ACHN (cell line): Measurements from ENCODE around the gene GGPS1.
A peak's percentile ranks its signal among the peaks of the same experiment; 100 is the strongest.
"Not testable (repeated sequence)": the region's sequence is repeated elsewhere in the genome, so short reads cannot be mapped to it uniquely, and the experiment has no call there.

Experiments used
- DNase-seq: peaks from one replicate; pipeline ENCODE4 v3.0.0-alpha.2; 2015
- in situ Hi-C: cut with HindIII; loops from 2 replicates; pipeline ENCODE4 v1.10.0; 2017; ENCODE audit warnings: low sequenced_read_pairs, low pct_ligation_motif_present, low pct_unique_long_range_greater_than_20kb

Gene GGPS1

DNA sequence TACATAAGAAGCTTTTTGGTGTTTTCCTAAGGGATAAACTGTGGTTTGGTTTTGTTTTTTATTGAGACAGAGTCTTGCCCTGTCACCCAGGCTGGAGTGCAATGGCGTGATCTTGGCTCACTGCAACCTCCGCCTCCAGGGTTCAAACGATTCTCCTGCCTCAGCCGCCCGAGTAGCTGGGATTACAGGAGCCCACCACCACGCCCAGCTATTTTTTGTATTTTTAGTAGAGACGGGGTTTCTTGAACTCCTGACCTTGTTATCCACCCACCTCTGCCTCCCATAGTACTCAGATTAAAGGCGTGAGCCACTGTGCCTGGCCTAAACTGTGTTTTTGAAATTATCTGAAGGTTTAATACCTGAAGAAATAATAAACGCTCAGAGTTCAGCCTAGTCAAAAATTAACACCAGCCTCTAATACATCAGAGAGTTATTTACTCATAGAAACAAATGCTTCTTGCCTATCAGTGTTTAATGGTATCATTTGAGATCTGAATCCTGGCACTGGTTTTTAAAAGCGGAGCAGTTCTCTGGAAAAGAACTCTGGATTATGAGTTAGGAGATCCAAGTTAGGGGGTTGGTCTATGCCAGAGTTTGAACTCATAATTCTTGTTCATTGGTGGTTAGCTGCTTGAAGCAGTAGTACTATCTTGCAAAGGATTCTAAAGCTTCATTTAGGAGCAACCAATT is 29.1 kb upstream of the GGPS1 start:
- DNase-seq = no peak
- in situ Hi-C loops = no loop called here

DNA sequence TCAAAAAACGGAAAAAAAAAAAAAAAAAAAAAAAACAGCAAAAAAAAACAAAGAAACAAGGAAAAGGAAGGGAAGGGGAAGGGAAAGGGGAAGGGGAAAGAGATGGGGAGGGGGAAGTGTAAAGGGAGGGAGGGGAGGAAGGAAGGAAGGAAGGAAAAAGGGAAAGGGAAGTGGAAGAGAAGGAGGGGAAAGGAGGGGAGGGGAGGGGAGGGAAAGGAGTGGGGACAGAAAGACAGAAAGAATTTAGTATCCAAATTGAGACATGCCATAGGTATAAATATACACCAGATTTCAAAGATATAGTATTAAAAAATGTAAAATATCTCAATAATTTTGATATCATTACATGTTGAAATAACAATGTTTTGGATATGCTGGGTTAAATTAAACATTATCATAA is 26.2 kb upstream of the GGPS1 start:
- in situ Hi-C loops = no loop called here
- DNase-seq = no peak

DNA sequence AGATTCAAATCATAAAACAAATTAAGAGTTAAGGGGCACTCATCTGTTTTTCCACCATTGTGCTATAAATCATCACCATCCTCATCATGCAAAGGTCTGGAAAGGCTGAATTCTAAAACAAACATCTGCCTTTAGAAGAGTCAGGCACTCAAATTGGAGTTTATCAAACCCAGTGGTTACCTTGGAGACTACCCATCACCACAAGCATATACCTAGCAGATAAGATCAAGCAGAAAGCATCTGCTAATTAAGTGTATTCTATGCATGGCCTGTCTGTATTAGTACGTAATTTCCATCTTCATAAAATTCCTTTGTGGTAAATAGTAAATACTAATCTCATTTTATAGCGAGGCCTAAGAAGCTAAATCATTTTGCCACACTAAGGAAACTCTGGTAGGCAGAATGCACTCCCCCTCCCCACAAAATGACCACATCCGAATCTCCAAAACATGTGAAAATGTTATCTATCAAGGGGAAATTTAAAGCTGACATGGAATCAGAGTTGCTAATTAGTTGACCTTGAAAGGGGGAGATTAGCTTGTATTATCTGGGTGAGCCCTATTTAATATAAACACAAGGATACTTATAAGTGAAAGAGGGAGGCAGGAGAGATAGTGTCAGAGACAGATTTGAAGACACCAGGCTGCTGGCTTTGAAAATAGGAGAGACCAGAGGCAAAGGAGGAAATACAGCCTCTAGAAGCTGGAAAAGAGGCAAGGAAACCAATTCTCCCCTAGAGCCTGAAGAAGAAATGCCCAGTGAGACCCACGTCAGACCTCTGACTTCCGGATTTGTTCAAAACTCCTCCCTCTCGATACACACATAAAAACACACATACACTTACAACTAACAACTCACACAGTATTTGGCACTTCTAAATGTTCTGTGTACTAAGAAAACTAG is 23.6 kb upstream of the GGPS1 start:
- in situ Hi-C loops = no loop called here
- no peak for DNase-seq

DNA sequence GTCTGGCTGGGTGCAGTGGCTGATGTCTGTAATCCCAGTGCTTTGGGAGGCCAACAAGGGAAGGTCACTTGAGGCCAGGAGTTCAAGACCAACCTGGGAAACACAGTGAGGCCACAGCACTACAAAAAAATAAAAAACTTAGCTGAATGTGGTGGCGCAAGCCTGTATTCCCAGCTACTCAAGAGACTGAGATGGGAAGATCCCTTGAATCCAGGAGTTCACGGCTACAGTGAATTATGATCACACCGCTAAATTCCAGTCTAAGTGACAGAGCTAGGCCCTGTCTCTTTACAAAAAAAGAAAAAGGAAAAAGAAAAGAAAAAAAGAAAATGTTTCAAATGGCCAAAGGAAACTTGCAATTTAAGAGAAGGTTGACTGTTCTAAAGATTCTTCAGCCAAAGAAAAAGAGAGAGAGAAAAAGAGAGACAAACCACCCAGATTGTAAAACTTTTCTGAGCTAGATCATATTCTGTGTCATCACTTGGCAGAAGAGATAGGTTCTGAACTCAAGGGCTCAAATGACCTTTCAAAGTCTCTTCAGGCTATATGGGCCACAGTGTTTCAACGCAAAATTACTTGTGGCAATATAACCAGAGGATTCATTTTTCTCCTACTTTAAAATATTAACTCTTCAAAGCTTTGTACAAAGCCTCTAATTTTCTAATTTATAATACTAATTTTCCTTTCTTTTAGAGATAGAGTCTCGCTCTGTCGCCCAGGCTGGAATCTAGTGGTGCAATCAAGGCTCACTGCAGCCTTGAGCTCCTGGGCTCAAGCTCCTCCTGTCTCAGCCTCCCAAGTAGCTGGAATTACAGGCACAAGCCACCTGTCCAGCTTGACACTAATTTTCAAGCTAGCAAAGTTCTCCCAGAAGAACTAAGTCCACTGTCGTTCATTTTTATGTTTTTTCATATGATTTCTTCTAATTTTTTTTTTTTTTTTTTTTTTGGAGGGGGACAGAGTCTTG is 20.9 kb upstream of the GGPS1 start:
- in situ Hi-C loops = no loop called here
- DNase-seq = no peak

DNA sequence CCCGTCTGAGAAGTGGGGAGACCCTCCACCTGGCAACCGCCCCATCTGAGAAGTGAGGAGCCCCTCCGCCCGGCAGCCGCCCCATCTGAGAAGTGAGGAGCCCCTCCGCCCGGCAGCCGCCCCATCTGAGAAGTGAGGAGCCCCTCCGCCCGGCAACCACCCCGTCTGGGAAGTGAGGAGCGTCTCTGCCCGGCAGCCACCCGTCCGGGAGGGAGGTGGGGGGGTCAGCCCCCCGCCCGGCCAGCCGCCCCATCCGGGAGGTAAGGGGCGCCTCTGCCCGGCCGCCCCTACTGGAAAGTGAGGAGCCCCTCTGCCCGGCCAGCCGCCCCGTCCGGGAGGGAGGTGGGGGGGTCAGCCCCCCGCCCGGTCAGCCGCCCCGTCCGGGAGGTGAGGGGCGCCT is 19.2 kb upstream of the GGPS1 start:
- DNase-seq, in situ Hi-C loops: not testable (repeated sequence)

DNA sequence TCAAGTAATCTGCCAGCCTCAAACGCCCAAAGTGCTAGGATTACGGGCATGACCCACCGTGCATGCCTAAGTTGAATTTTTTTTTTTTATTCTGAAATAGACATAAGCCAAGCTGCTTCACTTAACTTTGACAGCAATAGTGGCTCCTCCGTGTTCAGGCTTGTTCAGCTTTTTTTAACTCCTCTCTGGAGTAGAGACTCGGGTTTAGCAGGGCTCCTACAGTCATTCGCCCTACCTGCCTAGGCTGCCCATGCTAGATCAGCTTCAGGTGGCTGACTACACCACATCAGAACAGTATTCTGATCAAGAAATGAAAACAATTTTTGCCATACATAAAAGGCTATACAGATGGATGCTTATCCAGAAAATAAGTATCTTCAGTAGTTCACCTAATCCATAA is 15.1 kb upstream of the GGPS1 start:
- in situ Hi-C loops = no loop called here
- DNase-seq = no peak

DNA sequence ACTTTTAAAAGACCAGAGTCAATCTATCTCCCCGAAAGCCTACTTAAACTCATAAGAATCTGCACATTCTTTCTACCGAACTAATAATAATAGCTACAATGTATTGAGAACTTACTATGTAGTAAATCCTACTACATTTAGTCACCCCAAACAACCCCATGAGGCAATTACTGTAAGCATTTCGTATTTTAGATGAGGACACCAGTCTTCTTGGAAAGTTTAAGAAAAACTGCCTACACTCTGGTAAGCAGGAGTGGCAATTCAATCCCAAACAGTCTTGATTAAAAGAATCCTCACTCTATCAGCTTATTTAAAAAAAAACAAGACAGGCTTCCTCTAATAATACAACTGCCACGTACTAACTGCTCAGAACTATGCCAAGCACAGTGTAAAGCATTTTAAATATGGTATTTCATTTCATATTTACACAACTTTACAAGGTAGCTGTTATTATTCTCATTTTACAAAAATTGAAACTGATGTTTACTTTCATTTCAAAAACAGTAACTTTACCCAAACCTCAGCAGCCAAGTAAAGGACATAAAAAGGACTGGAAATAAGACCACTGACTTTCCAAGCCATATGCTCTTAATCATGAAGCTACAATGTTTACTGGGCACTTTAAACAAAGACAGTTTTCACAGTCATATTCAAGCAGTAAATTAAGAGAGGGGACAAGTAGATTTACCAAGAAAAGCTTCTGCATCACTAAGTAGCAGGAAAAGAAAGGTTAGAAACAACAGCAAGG is 14.3 kb upstream of the GGPS1 start:
- in situ Hi-C loops = no loop called here
- DNase-seq = no peak

DNA sequence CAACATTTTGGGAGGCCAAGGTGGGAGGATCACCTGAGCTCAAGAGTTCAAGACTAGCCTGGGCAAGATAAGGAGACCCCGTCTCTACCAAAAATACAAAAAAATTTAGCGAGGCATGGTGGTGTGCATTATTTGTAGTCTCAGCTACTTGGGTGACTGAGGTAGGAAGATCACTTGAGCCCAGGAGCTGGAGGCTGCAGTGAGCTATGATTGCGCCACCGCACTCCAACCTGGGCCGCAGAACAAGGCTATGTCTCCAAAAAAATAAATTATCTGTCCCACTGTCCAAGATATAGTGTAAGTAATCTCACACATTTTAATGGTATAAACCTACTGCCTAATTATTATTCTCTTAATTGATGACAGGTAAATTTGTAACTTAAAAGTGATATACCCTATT is 13.2 kb upstream of the GGPS1 start:
- in situ Hi-C loops = no loop called here
- DNase-seq = no peak

DNA sequence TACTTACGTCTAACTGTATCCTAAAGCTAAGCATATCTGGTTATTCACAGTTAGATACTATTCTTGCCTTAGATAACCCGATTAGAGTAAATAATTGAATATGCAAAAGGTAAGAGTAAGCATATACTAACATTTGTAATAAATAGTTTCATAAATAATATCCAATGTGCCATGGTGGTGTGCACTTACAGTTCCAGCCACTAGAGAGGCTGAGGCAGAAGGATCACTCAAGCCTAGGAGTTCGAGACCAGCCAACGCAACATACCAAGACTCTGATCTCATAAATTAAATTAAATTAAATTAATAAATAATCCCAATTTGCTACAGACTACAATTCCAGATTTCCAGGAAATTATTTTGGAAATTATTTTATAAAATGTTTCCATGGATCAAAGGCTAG is 12.6 kb upstream of the GGPS1 start:
- DNase-seq = no peak
- in situ Hi-C loops = no loop called here

DNA sequence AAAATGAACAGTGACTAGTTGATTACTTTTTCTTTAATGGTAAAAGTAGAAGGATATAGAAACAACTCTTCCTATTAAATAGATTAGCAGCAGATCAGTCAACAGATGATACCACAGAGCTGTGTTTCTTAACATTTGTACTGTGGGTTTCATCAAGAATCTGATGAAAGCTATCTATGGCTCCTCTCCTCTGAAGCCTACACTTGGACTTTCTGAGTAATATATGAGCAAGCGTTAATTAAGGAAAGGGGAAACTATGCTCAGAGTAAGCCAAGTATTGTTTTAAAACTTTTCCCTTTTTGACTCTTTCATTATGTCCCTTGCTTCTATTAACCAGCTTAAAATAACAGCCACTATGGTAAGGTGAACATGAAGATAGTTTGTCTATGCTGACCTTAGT is 11.2 kb upstream of the GGPS1 start:
- DNase-seq = no peak
- in situ Hi-C loops = no loop called here

DNA sequence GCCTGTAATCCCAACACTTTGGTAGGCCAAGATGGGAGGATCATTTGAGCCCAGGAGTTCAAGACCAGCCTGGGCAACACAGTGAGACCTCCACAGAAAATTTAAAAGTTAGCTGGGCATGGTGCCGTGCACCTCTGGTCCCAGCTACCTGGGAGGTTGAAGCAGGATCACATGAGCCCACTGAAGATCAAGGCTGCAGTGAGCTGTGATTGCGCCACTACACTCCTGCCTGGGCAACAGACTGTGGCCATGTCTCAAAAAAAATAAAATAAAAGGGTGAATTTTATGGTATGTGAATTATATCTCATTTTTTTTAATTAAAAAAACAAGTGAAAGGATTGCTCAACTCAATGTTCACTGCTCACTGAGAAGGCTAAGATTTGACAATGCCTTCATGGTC is 9.1 kb upstream of the GGPS1 start:
- in situ Hi-C loops = no loop called here
- DNase-seq = no peak

DNA sequence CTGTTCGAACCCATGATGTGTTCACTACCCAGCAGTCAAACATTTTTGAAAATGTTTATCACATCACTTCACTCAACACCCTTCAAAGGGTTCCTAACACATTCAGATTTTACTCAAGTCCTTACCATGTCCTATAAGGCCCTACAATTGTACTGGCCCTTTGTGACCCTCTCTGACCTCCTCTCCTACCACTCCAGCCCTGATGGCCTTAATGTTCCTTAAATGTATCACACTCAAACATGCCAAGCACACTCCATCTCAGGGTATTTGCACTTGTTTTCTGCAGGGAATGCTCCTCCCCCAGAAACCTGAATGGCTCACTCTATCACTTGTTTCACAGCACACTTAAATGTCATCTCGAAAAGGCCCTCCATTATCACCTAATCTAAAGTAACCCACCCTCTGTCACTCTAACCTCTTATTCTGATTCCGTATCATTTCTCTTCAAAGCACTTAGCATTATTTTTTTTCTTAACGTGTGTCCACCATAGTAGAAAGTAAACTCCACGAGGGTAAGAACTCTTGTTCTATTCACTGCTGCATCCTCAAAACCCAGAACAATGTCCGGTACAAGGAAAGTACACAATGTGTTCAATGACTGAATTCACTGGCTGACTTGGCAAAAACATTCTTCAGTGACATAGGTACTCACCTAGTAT is 7.7 kb upstream of the GGPS1 start:
- in situ Hi-C loops = no loop called here
- DNase-seq = no peak

DNA sequence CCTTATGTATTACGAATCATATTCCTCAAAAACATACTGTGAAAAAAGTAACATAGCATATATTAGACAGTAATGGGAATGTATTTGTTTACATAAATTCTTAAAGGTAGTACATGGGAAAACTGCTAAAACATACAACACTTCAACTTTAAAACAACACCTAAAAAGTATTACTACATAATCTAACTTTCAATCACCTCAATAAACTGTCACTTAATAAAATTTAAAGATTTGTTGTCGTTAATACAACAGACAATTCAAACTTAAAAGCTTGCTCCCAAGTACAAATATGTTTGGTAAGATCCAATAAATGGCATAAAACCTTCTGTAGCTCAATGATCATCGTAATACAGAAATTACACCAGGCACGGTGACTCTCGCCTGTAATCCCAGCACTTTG is 4.1 kb upstream of the GGPS1 start:
- DNase-seq = no peak
- in situ Hi-C loops = no loop called here

DNA sequence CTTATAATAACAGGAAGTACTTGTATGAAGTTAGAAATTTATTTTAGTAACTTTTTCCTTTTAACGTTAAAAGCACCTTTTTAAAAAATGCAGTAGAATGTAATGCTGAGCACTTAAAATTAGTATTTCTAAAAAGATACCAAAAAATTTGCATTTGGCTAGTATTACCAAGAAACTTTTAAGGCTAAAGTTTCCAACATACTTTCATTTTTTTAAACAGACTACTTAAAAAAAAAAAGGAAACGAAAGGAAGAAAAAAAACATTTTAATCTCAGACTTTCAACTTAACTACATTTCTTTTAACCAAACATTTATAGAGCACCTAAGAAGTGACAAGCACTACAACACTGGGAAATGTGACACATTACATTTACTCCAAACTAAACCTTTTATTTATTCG is 3.2 kb upstream of the GGPS1 start:
- no peak for DNase-seq
- in situ Hi-C loops = no loop called here

DNA sequence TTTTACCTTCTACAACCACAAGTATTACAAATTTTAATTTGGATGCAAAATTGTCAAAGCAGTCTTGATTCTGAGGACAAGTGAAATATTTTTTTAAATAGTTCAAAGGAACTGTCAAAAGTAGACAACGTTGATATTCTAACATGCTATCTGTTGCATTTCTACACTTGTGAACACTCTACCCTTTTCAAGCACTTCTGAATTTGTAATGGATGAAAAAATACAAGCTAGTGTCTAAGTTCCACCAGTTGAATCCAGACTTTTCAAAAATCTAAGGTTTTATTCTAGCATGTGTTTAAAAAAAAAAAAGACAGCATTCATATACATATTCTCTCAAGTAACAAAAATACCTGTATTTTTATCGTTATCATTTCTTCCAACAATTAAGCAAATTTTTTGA is 2.5 kb upstream of the GGPS1 start:
- in situ Hi-C loops = no loop called here
- DNase-seq = no peak

DNA sequence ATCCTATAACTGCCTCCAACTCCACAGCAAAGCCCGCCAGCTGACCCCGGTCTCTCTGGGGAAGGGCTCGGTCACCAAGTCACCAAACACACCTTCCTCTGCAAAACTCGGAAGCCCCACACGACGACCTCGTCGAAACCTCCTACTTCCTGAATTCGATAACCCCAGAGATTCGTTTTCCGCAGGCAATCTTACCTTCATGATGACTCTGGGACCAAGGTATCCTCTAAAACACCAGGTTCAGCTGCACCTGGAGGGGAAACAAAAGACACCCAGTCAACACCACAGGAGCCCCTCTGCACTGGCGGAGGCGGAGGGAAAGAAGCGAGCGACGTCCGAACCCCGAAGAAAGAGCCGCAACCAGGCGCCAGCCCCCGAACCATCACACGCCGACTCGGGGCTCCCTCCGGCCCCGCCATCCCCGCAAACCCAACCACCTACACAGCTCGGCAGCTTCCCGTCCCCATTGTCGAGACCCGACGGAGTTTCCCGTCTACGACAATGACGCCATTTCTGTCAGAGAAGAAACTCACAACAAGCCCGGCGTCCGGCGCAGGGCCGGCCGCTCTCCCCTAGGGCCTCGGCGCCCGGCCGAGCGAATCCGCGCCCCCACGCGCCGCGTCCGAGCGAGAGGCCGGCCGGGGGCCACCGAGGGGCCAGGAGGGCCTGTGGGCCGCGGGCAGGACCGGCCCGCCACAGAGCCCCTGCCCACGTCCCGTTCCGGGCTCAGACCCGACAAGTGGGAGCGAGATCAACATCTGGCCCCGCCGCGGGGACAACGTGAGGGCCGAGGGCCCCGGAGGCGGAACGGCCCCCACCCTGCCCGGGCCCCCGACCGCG is 1.4 kb upstream of the GGPS1 start:
- in situ Hi-C loops = no loop called here
- DNase-seq = peak; percentile 50

DNA sequence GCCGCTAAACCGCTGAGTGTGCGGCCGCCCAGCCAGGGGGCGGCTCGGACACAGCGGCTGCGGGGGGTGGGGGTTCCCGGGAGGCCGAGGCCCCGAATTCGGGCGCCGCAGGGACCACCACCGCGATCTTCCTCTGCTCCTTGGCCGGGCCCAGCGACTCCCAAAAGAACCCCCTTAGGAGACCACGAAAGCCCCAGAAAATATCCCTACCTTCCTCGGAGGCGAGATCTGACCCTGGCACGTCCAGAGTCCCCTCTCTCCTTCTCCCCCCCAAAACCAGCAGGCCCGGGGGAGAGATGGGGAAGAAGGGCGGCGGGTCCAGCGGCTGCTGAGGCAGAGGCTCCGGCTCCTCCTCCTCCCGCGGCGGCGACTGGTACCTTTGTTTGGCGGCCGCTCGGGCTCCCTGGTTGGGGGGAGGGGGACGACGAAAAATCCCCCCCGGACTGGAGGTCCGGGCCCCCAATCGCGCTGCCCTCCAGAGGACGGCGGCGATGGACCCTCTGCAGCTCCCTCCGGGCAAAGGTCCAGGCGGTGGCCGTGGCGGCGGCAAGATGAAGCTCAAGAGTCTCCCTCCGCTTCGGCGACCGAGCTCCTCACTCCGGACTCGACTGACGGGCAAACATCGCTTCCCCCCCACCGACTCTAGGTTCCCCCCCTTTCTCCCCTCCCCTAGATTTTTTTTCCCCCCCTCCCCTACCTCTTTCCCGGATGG is 655 bp upstream of the GGPS1 start, which contains the start of gene ARID4B:
Gene ARID4B (minus strand): TSS at position 621 of the 712 bp plus-strand sequence. CDS start 1,260 bp downstream, outside the sequence.
- in situ Hi-C loops = no loop called here
- DNase-seq = no peak
